Measurements from ENCODE around the gene FLT3LG. TPM values are rescaled to one million over a fixed set of nuclear protein-coding genes. Genes with fewer than 3 reads are reported as not detected.

Gene FLT3LG
- total RNA-seq, 1 donor from 2014 or later = 1.9 TPM

DNA sequence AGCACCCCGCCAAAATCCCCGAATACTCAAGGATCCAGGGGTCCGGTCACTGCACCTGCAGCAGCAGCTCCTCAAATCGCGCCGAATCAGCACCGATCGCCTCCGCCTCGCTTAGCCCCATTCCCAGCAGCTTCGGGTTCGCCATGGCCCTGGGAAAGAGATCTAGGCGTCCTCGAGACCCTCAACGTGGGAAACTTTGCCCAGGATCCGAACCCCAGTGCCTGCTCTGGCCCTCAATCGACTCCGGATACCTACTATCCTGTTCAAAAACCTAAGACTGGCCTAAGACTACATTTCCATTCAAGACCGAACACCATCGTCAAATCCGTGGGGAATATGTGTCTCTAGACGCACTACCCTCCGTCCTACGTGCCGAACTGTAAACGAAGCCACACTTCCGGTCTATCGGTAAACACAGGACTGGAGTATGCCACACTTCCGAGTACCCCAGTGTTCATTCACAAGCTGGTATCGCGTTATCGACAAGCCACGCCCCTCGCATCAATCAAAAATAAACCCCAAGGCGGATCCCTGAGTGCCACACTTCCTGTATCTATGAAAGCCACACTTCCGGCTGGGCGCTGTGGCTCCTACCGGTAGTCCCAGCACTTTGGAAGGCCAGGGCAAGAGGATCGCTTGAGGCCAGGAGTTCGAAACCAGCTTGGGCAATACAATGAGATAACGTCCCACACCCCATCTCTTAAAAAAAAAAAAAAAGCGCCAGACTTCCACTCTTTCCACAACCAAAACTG, 22.4 kb upstream of the FLT3LG start, which contains the start of gene PIH1D1:
TSS of gene PIH1D1 (minus strand) at position 385 of the 752 bp plus-strand sequence. CDS start at position 145, 240 bp downstream.
- Mint-ChIP-seq H3K36me3 (ENCODE audit: low read depth) (peaks cover 3% of the 10 kb centered on the region), H3K4me3 (ENCODE audit: unreplicated experiment) (peak within 1 kb of the TSS; percentile 86), H3K27ac (ENCODE audit: unreplicated experiment) (peak within 1 kb of the TSS; percentile 100), H3K27me3 (ENCODE audit: low read depth) (no peaks in the 10 kb centered on the region), H3K4me1 (ENCODE audit: low read depth) (peaks cover 31% of the 10 kb centered on the region), H3K9me3 (ENCODE audit: low read depth) (no peaks in the 10 kb centered on the region)
- TF ChIP-seq, protein P1, sequence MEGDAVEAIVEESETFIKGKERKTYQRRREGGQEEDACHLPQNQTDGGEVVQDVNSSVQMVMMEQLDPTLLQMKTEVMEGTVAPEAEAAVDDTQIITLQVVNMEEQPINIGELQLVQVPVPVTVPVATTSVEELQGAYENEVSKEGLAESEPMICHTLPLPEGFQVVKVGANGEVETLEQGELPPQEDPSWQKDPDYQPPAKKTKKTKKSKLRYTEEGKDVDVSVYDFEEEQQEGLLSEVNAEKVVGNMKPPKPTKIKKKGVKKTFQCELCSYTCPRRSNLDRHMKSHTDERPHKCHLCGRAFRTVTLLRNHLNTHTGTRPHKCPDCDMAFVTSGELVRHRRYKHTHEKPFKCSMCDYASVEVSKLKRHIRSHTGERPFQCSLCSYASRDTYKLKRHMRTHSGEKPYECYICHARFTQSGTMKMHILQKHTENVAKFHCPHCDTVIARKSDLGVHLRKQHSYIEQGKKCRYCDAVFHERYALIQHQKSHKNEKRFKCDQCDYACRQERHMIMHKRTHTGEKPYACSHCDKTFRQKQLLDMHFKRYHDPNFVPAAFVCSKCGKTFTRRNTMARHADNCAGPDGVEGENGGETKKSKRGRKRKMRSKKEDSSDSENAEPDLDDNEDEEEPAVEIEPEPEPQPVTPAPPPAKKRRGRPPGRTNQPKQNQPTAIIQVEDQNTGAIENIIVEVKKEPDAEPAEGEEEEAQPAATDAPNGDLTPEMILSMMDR (IDR thresholded peaks at IDR 0.05) = peak; percentile 41
- DNase-seq (ENCODE audit: low spot score) = no peak

GRCh38 chr19:49453013-49453756, 20.8 kb upstream of the FLT3LG start, which contains the start of gene ALDH16A1:
Gene ALDH16A1 (plus strand): TSS chr19:49453225. CDS start chr19:49453332, 107 bp downstream.
- peaks cover 31% of the 10 kb centered on the region for H3K4me1 Mint-ChIP-seq (ENCODE audit: low read depth)
- TF ChIP-seq, protein P1 (IDR thresholded peaks at IDR 0.05) = no peak
- DNase-seq (ENCODE audit: low spot score) = peak; percentile 99
- H3K4me3 Mint-ChIP-seq (ENCODE audit: unreplicated experiment) = peak within 1 kb of the TSS; percentile 86
- peak within 1 kb of the TSS; percentile 100 for H3K27ac Mint-ChIP-seq (ENCODE audit: unreplicated experiment)
- H3K9me3 Mint-ChIP-seq (ENCODE audit: low read depth) = no peaks in the 10 kb centered on the region
- H3K27me3 Mint-ChIP-seq (ENCODE audit: low read depth) = no peaks in the 10 kb centered on the region
- H3K36me3 Mint-ChIP-seq (ENCODE audit: low read depth) = peaks cover 3% of the 10 kb centered on the region

DNA sequence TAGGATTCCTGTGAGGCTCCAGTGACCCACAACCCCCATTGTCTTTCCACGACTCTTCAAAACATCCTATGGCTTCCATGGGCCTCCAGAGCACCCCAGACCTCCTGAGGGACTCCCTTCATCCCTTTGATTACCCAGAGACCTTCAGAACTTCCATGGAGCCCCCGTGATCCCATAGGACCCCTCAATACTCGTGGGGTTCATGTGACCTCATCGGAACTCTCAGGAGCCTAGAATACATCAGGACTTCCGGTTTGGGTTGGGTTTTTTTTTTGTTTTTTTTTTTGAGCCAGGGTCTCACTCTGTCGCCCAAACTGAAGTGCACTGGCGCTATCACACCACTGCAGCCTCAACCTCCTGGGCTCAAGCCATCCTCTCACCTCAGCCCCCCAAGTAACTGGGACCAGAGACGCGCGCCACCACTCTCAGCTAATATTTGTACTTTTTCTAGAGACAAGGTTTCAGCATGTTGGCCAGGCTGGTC, 20.2 kb upstream of the FLT3LG start:
- peak overlapping the region; percentile 100 for H3K27ac Mint-ChIP-seq (ENCODE audit: unreplicated experiment)

DNA sequence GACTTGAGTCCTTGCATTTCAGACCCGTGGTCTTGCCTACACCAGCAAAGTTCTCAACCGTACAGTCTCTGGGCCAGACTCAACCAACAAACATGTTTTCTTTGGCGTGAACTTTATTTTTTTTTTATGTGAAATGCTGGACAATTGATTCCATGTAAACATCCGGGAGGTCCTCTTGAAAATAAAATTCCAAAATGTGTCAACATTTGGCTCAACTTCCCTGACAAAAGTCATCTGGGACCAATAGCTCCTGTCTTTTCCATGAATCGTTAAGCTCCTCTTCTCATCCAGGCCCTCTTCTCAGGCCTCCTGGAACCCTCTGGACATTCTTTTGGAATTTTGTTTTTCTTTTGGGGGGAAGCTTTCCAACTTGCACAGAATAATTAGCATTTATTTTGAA, 18.2 kb upstream of the FLT3LG start:
- Mint-ChIP-seq H3K4me3 (ENCODE audit: unreplicated experiment) (no peak overlapping the region), H3K27me3 (ENCODE audit: low read depth) (no peaks in the 10 kb centered on the region), H3K4me1 (ENCODE audit: low read depth) (peaks cover 25% of the 10 kb centered on the region), H3K9me3 (ENCODE audit: low read depth) (no peaks in the 10 kb centered on the region), H3K36me3 (ENCODE audit: low read depth) (no peaks in the 10 kb centered on the region), H3K27ac (ENCODE audit: unreplicated experiment) (no peak overlapping the region)
- no peak for DNase-seq (ENCODE audit: low spot score)
- TF ChIP-seq, protein P1 (IDR thresholded peaks at IDR 0.05) = no peak

More for the DNA sequence above, 20.2 kb upstream of the FLT3LG start:
- TF ChIP-seq, protein P1 (IDR thresholded peaks at IDR 0.05) = no peak
- DNase-seq (ENCODE audit: low spot score) = no peak
- no peaks in the 10 kb centered on the region for H3K27me3 Mint-ChIP-seq (ENCODE audit: low read depth)
- H3K9me3 Mint-ChIP-seq (ENCODE audit: low read depth) = no peaks in the 10 kb centered on the region
- peak overlapping the region; percentile 86 for H3K4me3 Mint-ChIP-seq (ENCODE audit: unreplicated experiment)
- peaks cover 31% of the 10 kb centered on the region for H3K4me1 Mint-ChIP-seq (ENCODE audit: low read depth)
- H3K36me3 Mint-ChIP-seq (ENCODE audit: low read depth) = peaks cover 2% of the 10 kb centered on the region

GRCh38 chr19:49456326-49456725, 17.7 kb upstream of the FLT3LG start:
- DNase-seq (ENCODE audit: low spot score) = no peak

More at GRCh38 chr19:49456326-49456725, 17.7 kb upstream of the FLT3LG start:
- no peak overlapping the region for H3K4me3 Mint-ChIP-seq (ENCODE audit: unreplicated experiment)
- peak overlapping the region; percentile 23 for H3K27ac Mint-ChIP-seq (ENCODE audit: unreplicated experiment)
- H3K4me1 Mint-ChIP-seq (ENCODE audit: low read depth) = peaks cover 21% of the 10 kb centered on the region
- no peaks in the 10 kb centered on the region for H3K36me3 Mint-ChIP-seq (ENCODE audit: low read depth)
- H3K27me3 Mint-ChIP-seq (ENCODE audit: low read depth) = no peaks in the 10 kb centered on the region
- H3K9me3 Mint-ChIP-seq (ENCODE audit: low read depth) = no peaks in the 10 kb centered on the region
- TF ChIP-seq, protein P1 (IDR thresholded peaks at IDR 0.05) = no peak
